GM19372 (cell line): Measurements from ENCODE around the gene PRKCQ.
A peak's percentile ranks its signal among the peaks of the same experiment; 100 is the strongest.
"Not testable (repeated sequence)": the region's sequence is repeated elsewhere in the genome, so short reads cannot be mapped to it uniquely, and the experiment has no call there.

Experiments
- ATAC-seq: cut with Tn5 transposase; IDR thresholded peaks from one replicate; pipeline ENCODE4 v1.9.1; 2021; ENCODE audit warnings: mild to moderate bottlenecking, low read depth, moderate library complexity; ENCODE audit not compliant: unreplicated experiment

Gene PRKCQ

GRCh38 chr10:6597478-6597877 is 17.4 kb upstream of the PRKCQ start:
- no peak for ATAC-seq

GRCh38 chr10:6595499-6595898 is 15.4 kb upstream of the PRKCQ start:
- no peak for ATAC-seq

GRCh38 chr10:6593241-6593671 is 13.2 kb upstream of the PRKCQ start:
- ATAC-seq: no peak

DNA sequence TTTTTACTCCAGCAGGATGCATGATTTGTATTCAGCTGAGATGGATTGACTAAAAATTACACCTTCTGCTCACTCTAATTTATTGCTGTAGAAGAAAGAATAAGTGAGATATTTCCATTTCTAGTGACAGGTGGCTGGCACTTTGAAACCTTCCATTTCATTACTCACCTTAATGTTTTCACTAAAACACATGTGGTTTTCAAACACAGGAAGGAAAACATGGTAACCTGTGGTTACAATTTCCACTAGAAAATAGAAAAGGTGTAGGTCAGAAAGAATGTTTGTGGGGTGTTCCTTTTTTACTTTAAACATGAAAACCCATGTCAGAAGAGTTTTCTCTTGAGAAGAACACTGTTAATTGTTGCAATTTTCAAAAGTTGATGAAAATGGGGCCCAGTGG is 12.0 kb upstream of the PRKCQ start:
- peak; percentile 54 for ATAC-seq

DNA sequence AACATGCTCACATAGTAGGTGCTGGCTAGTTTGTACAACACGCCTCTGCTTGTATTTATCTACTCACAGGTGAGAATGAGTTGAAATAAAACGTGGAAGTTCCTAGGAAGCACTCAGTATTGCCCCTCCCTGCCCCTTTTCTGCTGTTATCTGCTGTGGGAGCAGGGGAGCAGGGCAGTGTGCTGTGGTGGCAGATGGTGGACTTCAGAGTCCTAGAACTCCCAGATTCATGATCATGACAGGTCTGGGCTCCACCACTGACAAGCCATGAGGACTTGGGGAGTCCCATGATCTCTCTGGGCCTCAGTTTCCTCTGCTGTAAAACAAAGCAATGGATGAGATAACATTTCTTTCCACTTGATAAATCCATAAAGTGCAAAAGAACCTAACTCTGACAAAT is 11.6 kb upstream of the PRKCQ start:
- no peak for ATAC-seq

DNA sequence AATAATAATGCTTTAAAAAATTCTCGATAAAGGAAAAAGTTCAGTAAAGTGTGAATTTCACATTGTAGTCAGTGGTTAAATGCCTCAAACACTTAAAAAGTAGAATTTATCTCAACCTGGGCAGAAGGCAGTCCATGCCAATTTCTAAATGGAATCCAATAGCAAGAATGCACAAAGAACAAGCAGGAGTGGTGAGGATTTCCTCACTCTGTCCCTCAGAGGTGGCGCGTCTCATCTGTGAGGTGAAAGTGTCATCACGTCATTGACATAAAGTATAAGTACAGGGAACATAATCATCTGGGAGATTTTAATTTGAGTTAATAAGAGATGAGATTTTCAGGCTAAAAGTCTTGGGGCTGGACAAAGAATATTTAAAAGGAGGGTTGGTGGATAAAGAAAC is 10.0 kb upstream of the PRKCQ start:
- no peak for ATAC-seq

DNA sequence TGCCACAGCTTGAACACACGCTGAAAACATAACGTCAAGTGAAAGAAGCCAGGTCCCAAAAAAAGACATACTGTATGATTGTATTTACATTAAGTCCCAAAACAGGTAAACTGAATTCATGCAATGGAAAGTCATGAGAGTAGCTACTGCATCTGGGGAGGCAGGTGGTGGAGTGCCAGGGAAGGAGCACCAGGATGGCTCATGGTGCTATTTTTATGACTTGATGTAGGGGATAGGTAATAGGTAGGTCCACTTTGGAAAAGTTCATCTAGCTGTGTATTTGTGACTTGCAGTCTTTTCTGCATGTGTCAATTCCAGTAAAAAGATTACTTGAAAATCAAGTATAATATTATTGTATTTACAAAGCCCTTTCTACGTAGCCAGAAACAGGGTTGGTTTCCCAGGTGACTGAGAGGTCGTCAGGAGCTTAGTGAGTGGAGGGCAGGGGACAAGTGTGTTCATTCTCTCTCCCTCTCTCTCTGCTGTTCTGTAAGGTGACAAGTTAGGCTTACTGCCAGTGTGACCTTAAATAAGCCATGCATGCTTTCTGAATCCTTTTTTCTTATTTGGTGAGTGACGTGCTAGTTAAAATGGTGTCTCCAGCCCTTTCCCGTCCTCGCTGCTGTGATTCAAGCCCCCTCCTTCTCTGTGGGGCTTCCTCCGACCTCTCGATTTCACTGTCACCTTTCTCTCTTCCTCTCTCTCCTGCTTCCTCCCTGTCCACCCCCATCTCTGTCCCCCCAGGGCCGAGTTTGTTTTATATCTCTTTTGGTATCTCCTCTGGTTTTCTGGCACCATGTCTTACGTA is 9.4 kb upstream of the PRKCQ start:
- no peak for ATAC-seq

- no peak for ATAC-seq
Observed at GRCh38 chr10:6588845-6589244, 8.8 kb upstream of the PRKCQ start.

- no peak for ATAC-seq
Observed at GRCh38 chr10:6588082-6588481, 8.0 kb upstream of the PRKCQ start.

DNA sequence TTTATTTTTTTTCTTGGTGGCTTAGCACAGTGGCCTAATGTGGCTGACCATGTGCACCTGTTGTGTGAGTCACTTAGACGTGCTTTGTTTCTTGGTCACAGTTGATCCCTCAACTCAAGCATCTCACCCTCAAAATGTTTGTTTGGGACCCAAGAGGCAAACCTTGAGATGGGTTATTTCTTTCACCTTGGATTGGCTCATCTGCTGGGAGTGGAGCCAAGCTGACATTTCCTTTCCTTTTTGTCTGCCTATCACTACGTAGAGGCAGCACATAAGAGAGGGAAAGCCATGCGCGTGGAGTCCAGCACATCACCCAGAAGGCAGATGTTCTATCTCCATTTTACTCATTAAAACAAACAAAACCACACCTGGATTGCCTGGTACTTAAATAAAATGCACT is 6.4 kb upstream of the PRKCQ start:
- ATAC-seq: no peak

- no peak for ATAC-seq
Observed at GRCh38 chr10:6583447-6583846, 3.4 kb upstream of the PRKCQ start.

DNA sequence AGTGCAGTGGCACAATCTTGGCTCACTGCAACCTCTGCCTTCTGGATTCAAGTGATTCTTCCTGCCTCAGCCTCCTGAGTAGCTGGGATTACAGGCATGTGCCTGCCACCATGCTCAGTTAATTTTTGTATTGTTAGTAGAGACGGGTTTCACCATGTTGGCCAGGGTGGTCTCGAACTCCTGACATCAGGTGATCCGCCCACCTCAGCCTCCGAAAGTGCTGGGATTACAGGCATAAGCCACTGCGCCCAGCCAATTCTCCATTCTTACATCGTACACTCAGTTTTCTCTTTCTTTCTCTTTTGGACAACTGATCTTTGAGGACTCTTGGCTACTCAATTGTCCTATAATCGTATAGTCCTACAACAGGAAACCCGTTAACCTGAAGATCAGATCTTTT is 2.8 kb upstream of the PRKCQ start:
- ATAC-seq: not testable (repeated sequence)

GRCh38 chr10:6582298-6582697 is 2.2 kb upstream of the PRKCQ start:
- no peak for ATAC-seq

DNA sequence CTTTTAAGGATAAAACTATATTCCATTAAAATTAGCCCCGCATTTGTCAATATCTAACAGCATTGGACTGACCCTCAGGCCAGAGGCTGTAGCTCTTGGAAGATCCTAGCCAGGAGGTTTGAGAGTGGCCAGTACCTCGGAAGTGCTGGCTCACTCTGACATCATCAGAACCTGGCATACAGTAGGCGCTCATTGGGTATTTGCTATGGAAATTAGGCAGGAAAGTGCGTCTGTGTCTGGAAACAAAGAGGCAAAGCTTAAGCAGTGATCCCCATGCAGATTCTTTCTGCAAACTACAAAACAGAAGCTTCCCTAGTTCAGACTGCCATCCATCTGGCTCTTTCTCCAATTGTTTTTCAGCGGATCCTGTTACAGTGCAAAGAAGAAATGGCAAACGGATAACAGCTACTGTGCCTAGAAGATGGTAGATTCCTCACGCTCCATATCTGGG is 1.7 kb upstream of the PRKCQ start:
- ATAC-seq: no peak

GRCh38 chr10:6581223-6581622 is 1.1 kb upstream of the PRKCQ start:
- not testable (repeated sequence) for ATAC-seq

- peak; percentile 90 for ATAC-seq
Observed at GRCh38 chr10:6580279-6581029, 378 bp upstream of the PRKCQ start.

DNA sequence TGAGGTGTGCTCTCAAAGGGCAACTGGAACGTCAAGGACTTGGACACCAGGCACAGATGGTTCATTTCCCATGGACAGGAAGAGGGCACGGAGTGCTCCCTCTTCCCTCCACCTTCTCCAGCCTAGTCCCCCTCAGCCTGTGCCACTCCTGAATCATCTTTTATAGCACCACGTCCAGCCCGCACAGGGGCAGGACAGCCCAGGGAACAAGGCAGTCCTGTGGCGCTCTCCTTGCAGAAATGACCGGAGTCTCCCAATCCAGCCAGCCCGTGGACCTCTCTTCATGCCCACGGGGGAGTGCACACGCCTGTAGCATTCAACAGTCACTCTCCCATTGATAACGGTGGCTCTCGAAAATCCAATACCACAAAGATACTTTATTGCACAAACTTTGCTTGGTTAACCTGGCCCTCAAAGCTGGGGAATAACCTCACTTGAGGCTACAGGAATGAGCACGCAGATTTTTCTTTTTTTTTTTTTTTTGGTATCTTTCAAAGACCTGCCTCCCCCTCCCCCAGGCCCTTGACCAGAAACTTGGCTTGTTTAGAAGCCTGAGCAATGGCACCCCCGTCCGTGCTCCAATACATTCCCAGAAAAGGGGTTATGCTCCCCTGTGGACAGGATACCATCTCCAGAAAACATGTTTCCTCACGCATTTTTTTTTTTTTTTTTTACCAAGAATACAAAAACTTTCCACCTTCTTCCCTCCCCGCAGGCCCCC is 733 bp downstream of the PRKCQ start:
- ATAC-seq: no peak

DNA sequence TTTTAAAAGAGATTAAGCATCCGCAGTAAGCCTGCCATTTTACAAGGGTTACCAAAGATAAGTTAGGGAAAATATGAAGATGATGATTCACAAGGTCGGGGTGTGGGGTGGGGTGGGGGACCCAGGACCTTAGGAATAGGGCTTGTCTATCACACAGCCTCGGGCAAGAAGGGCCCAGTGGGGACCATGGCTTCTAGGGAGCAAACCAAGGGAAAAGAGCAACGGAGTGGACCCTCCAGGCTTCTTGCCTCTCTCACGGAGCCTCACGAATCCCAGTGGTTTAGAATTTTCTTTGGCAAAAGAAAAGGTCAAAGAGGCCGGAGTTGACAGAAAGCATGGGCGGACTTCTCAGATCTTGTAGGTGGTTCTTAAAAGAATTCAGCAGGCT is 1.3 kb downstream of the PRKCQ start:
- no peak for ATAC-seq

GRCh38 chr10:6578251-6578771 is 1.8 kb downstream of the PRKCQ start:
- no peak for ATAC-seq

DNA sequence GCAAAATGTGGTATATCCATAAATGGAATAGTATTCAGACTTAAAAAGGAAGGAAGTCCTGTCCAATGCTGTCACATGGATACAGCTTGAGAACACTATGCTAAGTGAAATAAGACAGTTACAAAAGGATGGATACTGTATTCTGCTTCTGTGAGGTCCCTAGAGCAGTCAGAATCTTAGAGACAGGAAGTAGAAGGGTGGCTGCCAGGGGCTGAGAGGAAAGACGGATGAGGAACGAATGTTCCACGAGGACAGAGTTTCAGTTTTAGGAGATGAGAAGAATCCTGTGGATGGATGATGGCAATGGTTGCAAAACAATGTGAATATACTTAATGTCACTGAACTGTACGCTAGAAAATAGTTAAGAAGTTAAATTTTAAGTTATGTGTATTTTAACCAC is 3.8 kb downstream of the PRKCQ start:
- ATAC-seq: no peak

DNA sequence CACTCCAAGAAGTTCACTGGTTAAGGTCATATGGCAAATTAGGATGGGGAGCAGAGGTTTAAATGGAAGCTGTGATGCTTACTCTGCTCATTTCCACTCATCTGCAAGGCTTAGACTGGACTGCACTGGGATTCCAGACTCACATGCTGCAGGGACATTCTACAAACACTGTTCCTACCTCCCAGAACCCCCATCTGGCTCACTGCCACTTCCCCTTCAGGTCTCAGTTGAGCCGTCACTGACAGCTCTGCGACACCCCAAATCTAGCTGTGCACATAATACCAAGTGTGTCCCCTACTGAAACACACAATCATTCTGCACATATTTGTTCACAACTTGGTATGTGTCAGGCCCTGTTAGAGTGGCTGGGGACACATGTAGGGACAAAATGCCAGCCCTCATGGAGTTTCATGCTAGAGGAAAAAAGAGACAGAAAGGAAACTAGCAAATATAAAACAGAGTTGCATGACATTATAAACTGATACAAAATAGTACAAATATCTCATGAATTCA is 5.4 kb downstream of the PRKCQ start:
- ATAC-seq: no peak
